OCI-LY7 (cell line): ENCODE results near the gene GPR35. TPM values are rescaled to one million over a fixed set of nuclear protein-coding genes. Genes with fewer than 3 reads are reported as not detected.
A peak's percentile ranks its signal among the peaks of the same experiment; 100 is the strongest.

Source experiments
- Bru-seq: library from RNA; stranded (reverse); fragments of 400-500 nt; gene quantifications from one replicate; lab custom pipeline; 2021; lab: Mats Ljungman, UMichigan
- BruChase-seq, 2 experiments: library from RNA; stranded (reverse); fragments of 400-500 nt; gene quantifications; one replicate each; lab custom pipeline; 2021; lab: Mats Ljungman, UMichigan
- BruUV-seq: library from RNA; stranded (reverse); fragments of 400-500 nt; replicated peaks from 2 replicates; lab custom pipeline; 2021; lab: Mats Ljungman, UMichigan
- CTCF ChIA-PET: fragments of 300-600 bp; sonication (Branson Sonifier 250); formaldehyde crosslinking; loops from one replicate; lab custom pipeline; 2022; ENCODE audit warnings: antibody characterized with exemption; ENCODE audit not compliant: unreplicated experiment; lab: Charles Lee
- POLR2A ChIA-PET: fragments of 300-600 bp; sonication (Branson Sonifier 250); formaldehyde crosslinking; loops from one replicate; lab custom pipeline; 2022; ENCODE audit warnings: antibody characterized with exemption; lab: Charles Lee
- DNase-seq: peaks from one replicate; pipeline ENCODE4 v3.0.0-alpha.2; 2015; ENCODE audit warnings: low spot score
- H2AFZ ChIP-seq: fragments of 200-600 bp; sonication (generic), shearing (Covaris generic); 2 replicates; pipeline ENCODE4 v1.6.1; 2014; ENCODE audit warnings: mild to moderate bottlenecking, antibody characterized with exemption, low read length, moderate library complexity
- H3K27ac ChIP-seq: fragments of 200-600 bp; sonication (generic); 2 replicates; pipeline ENCODE4 v1.5.1; 2014; ENCODE audit warnings: mixed run types, low read depth, mild to moderate bottlenecking, moderate library complexity, low read length, inconsistent platforms; ENCODE audit not compliant: poor library complexity, severe bottlenecking
- H3K36me3 ChIP-seq: fragments of 200-600 bp; sonication (generic); 2 replicates; pipeline ENCODE4 v1.6.1; 2014; ENCODE audit warnings: mild to moderate bottlenecking, antibody characterized with exemption, low read length, moderate library complexity, mixed read lengths; ENCODE audit not compliant: insufficient read depth
- H3K4me1 ChIP-seq: fragments of 200-600 bp; sonication (generic); 2 replicates; pipeline ENCODE4 v1.5.1; 2014; ENCODE audit warnings: mild to moderate bottlenecking, low read length; ENCODE audit not compliant: insufficient read depth, poor library complexity, severe bottlenecking
- H3K4me2 ChIP-seq: fragments of 200-600 bp; sonication (generic); 2 replicates; pipeline ENCODE4 v1.6.1; 2014; ENCODE audit warnings: mild to moderate bottlenecking, low read length
- H3K4me3 ChIP-seq: fragments of 200-600 bp; sonication (generic); 2 replicates; pipeline ENCODE4 v1.5.1; 2014; ENCODE audit warnings: mild to moderate bottlenecking, low read depth, low read length; ENCODE audit not compliant: poor library complexity, severe bottlenecking
- H3K79me2 ChIP-seq: fragments of 200-600 bp; sonication (generic); 2 replicates; pipeline ENCODE4 v1.6.1; 2016; ENCODE audit warnings: low read depth, mild to moderate bottlenecking, low read length, moderate library complexity, mixed read lengths; ENCODE audit not compliant: insufficient read depth
- H3K9me2 ChIP-seq: fragments of 200-600 bp; sonication (generic); 2 replicates; pipeline ENCODE4 v1.6.1; 2016; ENCODE audit warnings: mild to moderate bottlenecking, low read length, mixed read lengths; ENCODE audit not compliant: insufficient read depth
- H3K9me3 ChIP-seq: fragments of 200-600 bp; sonication (generic); 2 replicates; pipeline ENCODE4 v1.6.1; 2014; ENCODE audit warnings: mild to moderate bottlenecking, mixed run types, low read length, mixed read lengths
- H4K20me1 ChIP-seq: fragments of 200-600 bp; sonication (generic); 2 replicates; pipeline ENCODE4 v1.6.1; 2014; ENCODE audit warnings: mild to moderate bottlenecking, antibody characterized with exemption, low read length, moderate library complexity, mixed read lengths; ENCODE audit not compliant: insufficient read depth
- EZH2phosphoT487 ChIP-seq: fragments of 200-600 bp; sonication (generic); IDR thresholded peaks from 2 replicates; pipeline ENCODE4 v1.6.1; 2018; ENCODE audit warnings: low read depth, borderline replicate concordance, mild to moderate bottlenecking, mixed run types, antibody characterized with exemption, low read length, moderate library complexity, mixed read lengths
- intact Hi-C: fragments of 100-400 bp; cut with micrococcal nuclease; formaldehyde crosslinking; loops from one replicate; pipeline ENCODE4 v1.10.0; 2022; ENCODE audit not compliant: unreplicated experiment
- long read RNA-seq: library from polyadenylated mRNA; stranded (forward); transcript quantifications from one replicate; pipeline ENCODE4 v2.0.0, GENCODE V29; 2022
- total RNA-seq, 2 experiments: library from RNA; depleted of rRNA in 1 of 2; stranded (reverse); fragments of >200 nt in 1 of 2; shearing (Covaris generic) in 1 of 2; gene quantifications; 2 replicates each; pipeline ENCODE4 v1.2.3, GENCODE V29; 2014 to 2022
- TF ChIP-seq, protein P1 (sequence below): fragments of 200-600 bp; sonication (generic); conservative IDR thresholded peaks from 2 replicates; pipeline ENCODE4 v1.5.1; 2014; ENCODE audit warnings: mild to moderate bottlenecking, antibody characterized with exemption, low read length, moderate library complexity, mixed read lengths

The GPR35 gene
- total RNA-seq (2014; rRNA removed; shearing (Covaris generic)) (0.88 and 2.1 TPM in 2 replicates), total RNA-seq (2022) (1.4 and 2.4 TPM in 2 replicates), Bru-seq, nascent RNA (percentile 31 among the genes with signal in this experiment), BruChase-seq, experiment 1, labeled RNA remaining after a 6-hour chase (percentile 40 among the genes with signal in this experiment), BruChase-seq, experiment 2, labeled RNA remaining after a 2-hour chase (percentile 41 among the genes with signal in this experiment)
- long read RNA-seq, partial matches to known transcripts = 0 of 2 reads
- long read RNA-seq, other reads (novel, unspliced or antisense) = 2 of 2 reads

DNA sequence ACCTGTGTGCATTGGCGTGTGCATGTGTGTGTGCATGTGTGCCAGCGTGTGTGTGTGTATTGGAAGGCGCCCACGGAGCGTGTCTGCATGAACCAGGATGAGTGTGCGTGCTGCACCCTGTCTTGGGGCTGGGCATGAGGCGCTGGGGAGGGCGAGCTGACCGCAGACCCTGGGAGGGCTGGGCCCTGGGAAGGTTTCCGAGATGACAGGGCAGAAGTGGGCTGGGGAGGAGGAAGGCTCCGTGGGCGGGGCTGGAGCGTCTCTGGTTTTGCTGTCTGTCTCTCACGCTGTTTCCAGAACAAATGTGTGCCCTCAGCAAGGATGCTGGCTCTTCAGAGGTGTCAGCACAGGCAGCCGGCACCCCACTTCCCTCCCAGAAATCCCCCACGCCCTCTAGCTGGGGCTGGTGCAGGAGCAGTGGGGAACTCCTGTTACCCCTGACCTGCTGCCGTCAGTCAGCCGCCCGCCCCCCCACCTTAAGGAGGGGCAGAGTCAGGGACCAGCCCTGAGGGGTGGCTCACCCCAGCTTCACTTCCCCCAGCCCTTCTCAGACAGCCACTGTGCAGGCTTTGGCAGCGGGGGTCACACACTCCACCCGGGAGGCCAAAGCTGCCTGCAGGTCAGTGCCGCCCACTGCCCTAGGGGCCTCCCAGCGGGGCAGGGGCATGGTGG is at the start of gene GPR35:
Gene GPR35, plus strand, starts transcription at position 531 of the 672 bp plus-strand sequence. CDS start 4,473 bp downstream, outside the sequence.
- DNase-seq = no peak
- POLR2A ChIA-PET = interaction anchor here (0.7 kb wide), 1 partner anchor 70 kb away, joined by 4 read pairs; no protein-coding TSS in a partner anchor
- Histone ChIP-seq H3K4me3 (no peak within 1 kb of the TSS), H2AFZ (no peak within 1 kb of the TSS), H3K36me3 (no peaks in the 10 kb centered on the region), H3K79me2 (no peaks in the 10 kb centered on the region), H4K20me1 (no peaks in the 10 kb centered on the region), H3K27ac (no peak within 1 kb of the TSS), H3K9me2 (no peaks in the 10 kb centered on the region), H3K4me2 (no peak within 1 kb of the TSS), H3K4me1 (peaks cover 6% of the 10 kb centered on the region), H3K9me3 (no peaks in the 10 kb centered on the region)
- CTCF ChIA-PET = no interaction called here
- TF ChIP-seq, protein P1, sequence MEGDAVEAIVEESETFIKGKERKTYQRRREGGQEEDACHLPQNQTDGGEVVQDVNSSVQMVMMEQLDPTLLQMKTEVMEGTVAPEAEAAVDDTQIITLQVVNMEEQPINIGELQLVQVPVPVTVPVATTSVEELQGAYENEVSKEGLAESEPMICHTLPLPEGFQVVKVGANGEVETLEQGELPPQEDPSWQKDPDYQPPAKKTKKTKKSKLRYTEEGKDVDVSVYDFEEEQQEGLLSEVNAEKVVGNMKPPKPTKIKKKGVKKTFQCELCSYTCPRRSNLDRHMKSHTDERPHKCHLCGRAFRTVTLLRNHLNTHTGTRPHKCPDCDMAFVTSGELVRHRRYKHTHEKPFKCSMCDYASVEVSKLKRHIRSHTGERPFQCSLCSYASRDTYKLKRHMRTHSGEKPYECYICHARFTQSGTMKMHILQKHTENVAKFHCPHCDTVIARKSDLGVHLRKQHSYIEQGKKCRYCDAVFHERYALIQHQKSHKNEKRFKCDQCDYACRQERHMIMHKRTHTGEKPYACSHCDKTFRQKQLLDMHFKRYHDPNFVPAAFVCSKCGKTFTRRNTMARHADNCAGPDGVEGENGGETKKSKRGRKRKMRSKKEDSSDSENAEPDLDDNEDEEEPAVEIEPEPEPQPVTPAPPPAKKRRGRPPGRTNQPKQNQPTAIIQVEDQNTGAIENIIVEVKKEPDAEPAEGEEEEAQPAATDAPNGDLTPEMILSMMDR = no peak
- TF ChIP-seq EZH2phosphoT487 = no peak
- no TSS peak for BruUV-seq
- intact Hi-C loops = no loop called here

DNA sequence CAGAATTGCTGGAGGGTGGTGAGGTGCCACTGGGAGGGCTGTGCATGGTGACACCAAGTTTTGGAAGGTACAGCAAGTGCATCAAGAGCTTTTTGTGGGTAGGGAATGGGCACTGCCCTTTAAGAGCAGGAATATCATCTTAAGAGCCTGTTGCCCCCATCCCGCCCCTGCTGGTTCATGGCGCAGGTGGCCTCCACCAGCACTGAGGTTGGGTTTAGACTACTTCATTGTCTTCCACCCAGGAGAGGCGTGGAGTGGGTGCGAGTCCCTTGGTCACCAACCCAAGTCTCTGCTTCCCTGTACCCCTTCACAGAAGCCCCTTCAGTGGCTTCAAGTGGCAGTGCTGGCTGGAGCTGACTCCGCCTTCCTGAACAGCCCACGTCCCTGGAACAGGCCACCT is 49.2 kb upstream of the GPR35 start:
- H3K4me3 ChIP-seq = no peak overlapping the region
- TF ChIP-seq EZH2phosphoT487 = no peak
- TF ChIP-seq, protein P1 = no peak
- H3K9me3 ChIP-seq = no peaks in the 10 kb centered on the region
- H4K20me1 ChIP-seq = 0 out of 2 replicates have a peak, but pooled peaks cover 8% of the 10 kb centered on the region
- no peaks in the 10 kb centered on the region for H3K9me2 ChIP-seq
- H3K36me3 ChIP-seq = peaks cover 54% of the 10 kb centered on the region; the same call in 1 of the 2 replicates
- no peak for DNase-seq
- H3K4me2 ChIP-seq = no peak overlapping the region
- ChIA-PET CTCF (no interaction called here), POLR2A (interaction anchor here (1.1 kb wide), 1 partner anchor 9 kb away, joined by 4 read pairs; no protein-coding TSS in a partner anchor)
- BruUV-seq = no TSS peak
- intact Hi-C loops = no loop called here
- H2AFZ ChIP-seq = no peak overlapping the region
- no peak overlapping the region for H3K27ac ChIP-seq
- peaks cover 14% of the 10 kb centered on the region; the same call in 1 of the 2 replicates for H3K79me2 ChIP-seq
- peaks cover 24% of the 10 kb centered on the region for H3K4me1 ChIP-seq
